Ectodermal cell (in vitro differentiated cells): ENCODE measurements around the gene GALR1.

Experiments used
- H3K27ac ChIP-seq: 2 replicates; pipeline ENCODE4 v1.7.0; 2013; ENCODE audit warnings: mild to moderate bottlenecking, low read depth, low read length; ENCODE audit not compliant: insufficient read depth, poor library complexity, severe bottlenecking
- H3K27me3 ChIP-seq: 2 replicates; pipeline ENCODE4 v1.7.0; 2013; ENCODE audit warnings: mild to moderate bottlenecking, low read length; ENCODE audit not compliant: insufficient read depth, control insufficient read depth, poor library complexity, severe bottlenecking
- H3K36me3 ChIP-seq: one replicate; pipeline ENCODE4 v1.7.0; 2013; ENCODE audit warnings: low read length; ENCODE audit not compliant: control insufficient read depth, insufficient read depth
- H3K4me1 ChIP-seq: one replicate; pipeline ENCODE4 v1.7.0; 2013; ENCODE audit warnings: low read length; ENCODE audit not compliant: control insufficient read depth, insufficient read depth
- H3K4me3 ChIP-seq: 2 replicates; pipeline ENCODE4 v1.7.0; 2013; ENCODE audit warnings: low read depth, low read length, control low read depth; ENCODE audit not compliant: insufficient read depth
- H3K9me3 ChIP-seq: 2 replicates; pipeline ENCODE4 v1.7.0; 2013; ENCODE audit warnings: mild to moderate bottlenecking, low read length, moderate library complexity; ENCODE audit not compliant: control insufficient read depth
- WGBS, 2 experiments: methylation state at CpG; one replicate each; pipeline ENCODE4 v1.1.7; 2013; ENCODE audit warnings: missing lambda C conversion rate in 2 of 2; 5-methylcytosine and 5-hydroxymethylcytosine counted together

Gene GALR1

GRCh38 chr18:77316008-77316407 is 66.4 kb downstream of the GALR1 start:
- Histone ChIP-seq H3K4me3 (no peak overlapping the region), H3K27me3 (no peaks in the 10 kb centered on the region), H3K4me1 (no peaks in the 10 kb centered on the region), H3K9me3 (no peaks in the 10 kb centered on the region), H3K36me3 (no peaks in the 10 kb centered on the region), H3K27ac (no peak overlapping the region)
- WGBS, 2 experiments = 92 to 95% methylated on average over 3 of the region's 3 CpGs

DNA sequence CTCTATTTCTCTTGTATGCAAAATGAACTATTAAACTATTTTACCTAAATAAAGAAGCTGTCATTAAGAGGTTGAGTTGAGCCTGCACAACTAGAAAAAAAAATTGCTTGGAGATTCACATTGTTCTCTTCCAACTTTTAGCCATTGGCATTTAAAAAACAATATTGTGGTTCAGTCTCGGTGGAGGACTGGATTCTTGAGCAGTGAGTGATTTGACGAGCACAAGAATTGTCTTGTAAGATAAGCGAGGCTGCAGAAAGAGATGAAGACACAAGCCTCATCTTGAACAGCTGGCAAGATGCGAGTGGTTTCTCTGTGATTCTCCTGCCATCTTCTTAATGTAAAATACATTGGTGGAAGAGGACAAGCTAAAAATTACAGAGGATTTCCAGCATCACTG is 67.0 kb downstream of the GALR1 start:
- no peak overlapping the region for H3K27ac ChIP-seq
- no peaks in the 10 kb centered on the region for H3K36me3 ChIP-seq
- 89 to 93% methylated on average over 4 of the region's 4 CpGs for WGBS, 2 experiments
- H3K4me3 ChIP-seq = no peak overlapping the region
- H3K9me3 ChIP-seq = no peaks in the 10 kb centered on the region
- no peaks in the 10 kb centered on the region for H3K27me3 ChIP-seq
- H3K4me1 ChIP-seq = no peaks in the 10 kb centered on the region

DNA sequence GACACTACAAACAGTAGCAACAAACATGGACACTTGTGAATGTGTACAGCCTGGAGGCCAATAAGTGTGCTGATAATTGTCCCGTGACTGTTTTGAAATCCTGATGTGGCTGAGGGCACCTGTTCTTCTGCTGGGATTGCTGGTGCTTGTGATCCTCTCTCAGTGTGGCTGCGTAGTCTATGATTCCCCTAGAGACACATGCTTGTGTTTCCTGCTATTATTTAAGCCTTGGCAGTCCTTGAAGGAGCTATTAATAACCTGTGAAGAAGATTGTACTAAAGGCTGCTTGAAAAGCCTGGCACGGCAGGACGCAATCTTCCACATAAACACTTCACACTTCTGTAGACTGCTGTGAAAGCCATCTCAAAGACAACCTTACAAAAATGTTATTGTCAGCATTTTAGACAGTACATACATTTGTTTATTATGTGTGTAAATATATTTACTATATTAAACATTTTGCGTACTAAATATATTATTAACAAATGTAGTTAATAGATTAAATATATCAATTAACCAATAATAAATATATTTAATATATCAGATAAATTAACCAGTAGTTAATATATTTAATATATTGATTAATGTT is 71.4 kb downstream of the GALR1 start:
- H3K4me1 ChIP-seq = no peaks in the 10 kb centered on the region
- H3K9me3 ChIP-seq = no peaks in the 10 kb centered on the region
- no peak overlapping the region for H3K4me3 ChIP-seq
- H3K27ac ChIP-seq = no peak overlapping the region
- no peaks in the 10 kb centered on the region for H3K27me3 ChIP-seq
- H3K36me3 ChIP-seq = no peaks in the 10 kb centered on the region
- WGBS, 2 experiments = 95 to 99% methylated on average over 2 to 4 of the region's 5 CpGs

- WGBS, 2 experiments = 93 to 95% methylated on average over 23 of the region's 23 CpGs
- no peak overlapping the region for H3K27ac ChIP-seq
Observed at GRCh38 chr18:77321823-77322805, 72.5 kb downstream of the GALR1 start.

DNA sequence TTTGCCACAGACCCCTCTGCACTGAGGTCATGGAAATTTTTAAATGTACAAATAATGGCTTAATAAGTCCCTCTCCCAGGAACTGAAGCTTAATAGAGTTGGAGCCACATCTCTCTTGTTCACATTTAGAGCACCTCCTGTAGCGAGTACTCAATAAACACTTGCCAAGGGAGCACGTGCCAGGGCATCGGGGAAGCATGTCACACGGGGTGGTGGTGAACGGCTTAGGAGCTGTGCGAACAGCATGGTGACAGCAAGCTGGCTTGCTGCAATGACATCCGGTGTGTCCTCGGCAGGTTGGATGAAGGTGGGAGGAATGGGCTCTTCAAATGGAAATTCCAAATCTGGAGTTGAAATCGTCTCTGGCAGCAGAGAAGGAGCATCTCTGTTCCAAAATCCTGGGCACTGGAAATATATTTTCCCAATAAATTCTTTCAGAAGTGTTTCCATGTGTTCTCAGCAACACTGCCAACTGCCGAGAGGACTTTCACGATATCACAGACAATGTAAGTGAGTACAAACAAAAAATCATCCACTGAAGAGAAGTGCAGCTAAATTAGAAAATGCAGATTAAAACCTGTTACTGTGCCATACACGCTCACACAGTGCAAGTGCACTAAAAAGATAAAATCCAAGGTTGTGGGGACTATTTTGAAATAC is 74.1 kb downstream of the GALR1 start:
- Histone ChIP-seq H3K27me3 (no peaks in the 10 kb centered on the region), H3K27ac (no peak overlapping the region), H3K36me3 (no peaks in the 10 kb centered on the region), H3K4me1 (no peaks in the 10 kb centered on the region), H3K9me3 (no peaks in the 10 kb centered on the region), H3K4me3 (no peak overlapping the region)
- WGBS, 2 experiments = 92 to 95% methylated on average over 12 of the region's 12 CpGs

More at GRCh38 chr18:77321823-77322805, 72.5 kb downstream of the GALR1 start:
- Histone ChIP-seq H3K36me3 (no peaks in the 10 kb centered on the region), H3K9me3 (no peaks in the 10 kb centered on the region), H3K4me1 (no peaks in the 10 kb centered on the region), H3K4me3 (no peak overlapping the region), H3K27me3 (no peaks in the 10 kb centered on the region)
